OCI-LY1 (cell line): ENCODE results near the gene SDCCAG8.
A peak's percentile ranks its signal among the peaks of the same experiment; 100 is the strongest.

Experiments used
- H2AFZ ChIP-seq: fragments of 200-600 bp; sonication (generic), shearing (Covaris generic); 2 replicates; pipeline ENCODE4 v1.6.0; 2014; ENCODE audit warnings: antibody characterized with exemption, mild to moderate bottlenecking, low read length
- H3F3A ChIP-seq: fragments of 200-600 bp; sonication (generic), shearing (Covaris generic); 2 replicates; pipeline ENCODE4 v1.6.0; 2014; ENCODE audit warnings: mild to moderate bottlenecking, antibody characterized with exemption, low read length, moderate library complexity; ENCODE audit not compliant: insufficient read depth
- H3K27ac ChIP-seq: fragments of 200-600 bp; sonication (generic); 2 replicates; pipeline ENCODE4 v1.5.1; 2014; ENCODE audit warnings: low read length, mixed run types, mild to moderate bottlenecking, low read depth; ENCODE audit not compliant: poor library complexity, severe bottlenecking
- H3K27me3 ChIP-seq: fragments of 200-600 bp; sonication (generic); 2 replicates; pipeline ENCODE4 v1.6.0; 2014; ENCODE audit warnings: antibody characterized with exemption, mild to moderate bottlenecking, low read length, moderate library complexity; ENCODE audit not compliant: insufficient read depth
- H3K36me3 ChIP-seq: fragments of 200-600 bp; sonication (generic); 2 replicates; pipeline ENCODE4 v1.6.1; 2014; ENCODE audit warnings: mild to moderate bottlenecking, antibody characterized with exemption, low read length, moderate library complexity, mixed read lengths; ENCODE audit not compliant: insufficient read depth
- H3K4me1 ChIP-seq: fragments of 200-600 bp; sonication (generic); 2 replicates; pipeline ENCODE4 v1.5.1; 2014; ENCODE audit warnings: mild to moderate bottlenecking, low read length, moderate library complexity; ENCODE audit not compliant: insufficient read depth, severe bottlenecking
- H3K4me2 ChIP-seq: fragments of 200-600 bp; sonication (generic), shearing (Covaris generic); 2 replicates; pipeline ENCODE4 v1.6.1; 2014; ENCODE audit warnings: low read length
- H3K4me3 ChIP-seq: fragments of 200-600 bp; sonication (generic); 2 replicates; pipeline ENCODE4 v1.5.1; 2014; ENCODE audit warnings: low read length, low read depth, mild to moderate bottlenecking, mixed read lengths; ENCODE audit not compliant: poor library complexity, severe bottlenecking
- H3K79me2 ChIP-seq: fragments of 200-600 bp; shearing (Covaris generic); 2 replicates; pipeline ENCODE4 v1.6.1; 2016; ENCODE audit warnings: mixed run types, low read length, mixed read lengths; ENCODE audit not compliant: insufficient read depth
- H3K9ac ChIP-seq: fragments of 200-600 bp; sonication (generic), shearing (Covaris generic); 2 replicates; pipeline ENCODE4 v1.6.1; 2014; ENCODE audit warnings: mild to moderate bottlenecking, low read length, mixed read lengths
- H3K9me2 ChIP-seq: fragments of 200-600 bp; sonication (generic), shearing (Covaris generic); 2 replicates; pipeline ENCODE4 v1.6.1; 2014; ENCODE audit warnings: low read depth, mild to moderate bottlenecking, low read length, mixed read lengths
- H3K9me3 ChIP-seq: fragments of 200-600 bp; shearing (Covaris generic); 2 replicates; pipeline ENCODE4 v1.6.1; 2014; ENCODE audit warnings: low read length, mixed read lengths
- H4K20me1 ChIP-seq: fragments of 200-600 bp; sonication (generic), shearing (Covaris generic); 2 replicates; pipeline ENCODE4 v1.6.0; 2016; ENCODE audit warnings: mild to moderate bottlenecking, low read length; ENCODE audit not compliant: insufficient read depth
- CTCF ChIP-seq: fragments of 200-600 bp; sonication (generic), shearing (Covaris generic); IDR thresholded peaks from 2 replicates; pipeline ENCODE4 v1.5.1; 2017; ENCODE audit warnings: mild to moderate bottlenecking, antibody characterized with exemption, low read length, moderate library complexity, mixed read lengths
- EZH2 ChIP-seq: fragments of 200-600 bp; sonication (generic), shearing (Covaris generic); IDR thresholded peaks from 2 replicates; pipeline ENCODE4 v1.8.0; 2017; ENCODE audit warnings: borderline replicate concordance, mixed run types, mild to moderate bottlenecking, antibody characterized with exemption, low read length, moderate library complexity, mixed read lengths

SDCCAG8 gene

DNA sequence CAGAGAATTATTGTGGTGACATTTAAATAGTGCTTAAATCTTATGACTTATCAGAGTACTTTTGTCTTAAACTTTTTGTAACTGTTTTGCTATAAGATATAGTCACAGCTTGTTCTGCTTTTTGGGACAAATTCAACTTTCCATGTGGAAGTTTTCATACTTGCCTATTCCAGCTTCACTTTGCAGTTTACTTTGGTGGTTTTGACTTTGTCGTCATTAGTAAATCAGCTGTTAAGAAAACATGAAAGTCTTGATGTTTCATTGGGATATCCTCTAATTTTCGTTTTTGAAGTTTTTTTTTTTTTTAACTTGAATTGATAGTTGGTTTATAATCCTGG is 31.3 kb downstream of the SDCCAG8 start:
- Histone ChIP-seq H3K4me1 (peaks cover 26% of the 10 kb centered on the region), H3K27ac (peak overlapping the region; percentile 29), H3K9ac (no peak overlapping the region), H3K36me3 (peaks cover 10% of the 10 kb centered on the region; the same call in 1 of the 2 replicates), H4K20me1 (no peaks in the 10 kb centered on the region), H3K4me2 (no peak overlapping the region), H3K4me3 (no peak overlapping the region), H3F3A (no peaks in the 10 kb centered on the region), H3K9me3 (no peaks in the 10 kb centered on the region), H3K9me2 (no peaks in the 10 kb centered on the region), H3K27me3 (no peaks in the 10 kb centered on the region), H2AFZ (no peak overlapping the region), H3K79me2 (no peaks in the 10 kb centered on the region)
- no peak for TF ChIP-seq EZH2
- no peak for TF ChIP-seq CTCF

DNA sequence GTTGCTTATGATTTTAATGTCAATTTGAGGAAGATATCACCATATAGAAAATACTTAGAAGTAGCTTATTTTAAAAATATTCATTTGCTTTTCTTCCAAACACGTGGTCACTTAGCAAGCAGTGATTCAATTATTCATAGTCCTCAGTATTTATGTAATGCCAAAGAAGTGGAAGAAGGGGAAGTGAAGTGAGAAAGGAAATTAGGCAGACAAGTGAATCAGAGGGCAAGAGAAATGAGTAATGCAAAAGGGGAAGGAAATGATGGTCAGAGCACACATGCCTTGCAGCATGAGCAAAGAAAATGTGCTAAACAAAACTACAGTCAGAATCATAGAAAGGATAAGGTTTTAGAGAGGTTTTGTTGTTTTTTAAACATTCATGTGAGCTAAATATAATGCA is 31.8 kb downstream of the SDCCAG8 start:
- H3K27ac ChIP-seq: peak overlapping the region; percentile 50

GRCh38 chr1:243288062-243288461 is 32.2 kb downstream of the SDCCAG8 start:
- TF ChIP-seq CTCF (no peak), EZH2 (no peak)
- no peaks in the 10 kb centered on the region for H4K20me1 ChIP-seq
- peak overlapping the region; percentile 33; the same call in 1 of the 2 replicates for H3K4me2 ChIP-seq
- no peaks in the 10 kb centered on the region for H3K27me3 ChIP-seq
- H2AFZ ChIP-seq: no peak overlapping the region
- no peaks in the 10 kb centered on the region for H3K79me2 ChIP-seq
- H3F3A ChIP-seq: no peaks in the 10 kb centered on the region
- peaks cover 26% of the 10 kb centered on the region for H3K4me1 ChIP-seq
- no peak overlapping the region; the same call in 1 of the 2 replicates for H3K9ac ChIP-seq
- H3K4me3 ChIP-seq: no peak overlapping the region
- H3K36me3 ChIP-seq: peaks cover 10% of the 10 kb centered on the region; the same call in 1 of the 2 replicates
- H3K9me2 ChIP-seq: no peaks in the 10 kb centered on the region
- no peaks in the 10 kb centered on the region for H3K9me3 ChIP-seq
- H3K27ac ChIP-seq: peak overlapping the region; percentile 50

More for the DNA sequence above, 31.8 kb downstream of the SDCCAG8 start:
- Histone ChIP-seq H2AFZ (no peak overlapping the region), H3K9me2 (no peaks in the 10 kb centered on the region), H3F3A (no peaks in the 10 kb centered on the region), H3K4me1 (peaks cover 26% of the 10 kb centered on the region), H3K4me2 (peak overlapping the region; percentile 33; the same call in 1 of the 2 replicates), H3K4me3 (no peak overlapping the region), H3K9me3 (no peaks in the 10 kb centered on the region), H3K27me3 (no peaks in the 10 kb centered on the region), H3K79me2 (no peaks in the 10 kb centered on the region), H3K36me3 (peaks cover 10% of the 10 kb centered on the region; the same call in 1 of the 2 replicates), H3K9ac (no peak overlapping the region; the same call in 1 of the 2 replicates), H4K20me1 (no peaks in the 10 kb centered on the region)
- TF ChIP-seq EZH2 (no peak), CTCF (no peak)
